Testis (tissue), 3 donors: ENCODE measurements around the gene UBASH3B. TPM values are rescaled to one million over a fixed set of nuclear protein-coding genes. Genes with fewer than 3 reads are reported as not detected.

ENCODE experiments used
- DNase-seq: peaks from one replicate; pipeline ENCODE4 v3.0.0-alpha.2; 2019
- H3K27ac ChIP-seq, 2 donors: fragments of 200-600 bp; sonication (generic); one replicate each; pipeline ENCODE4 v1.5.1; 2019
- H3K27me3 ChIP-seq: fragments of 200-600 bp; sonication (generic); one replicate; pipeline ENCODE4 v1.5.1; 2019
- H3K36me3 ChIP-seq: fragments of 200-600 bp; sonication (generic); one replicate; pipeline ENCODE4 v1.5.1; 2017; ENCODE audit warnings: low read depth; ENCODE audit errors: missing control alignments
- H3K4me1 ChIP-seq: fragments of 200-600 bp; sonication (generic); one replicate; pipeline ENCODE4 v1.5.1; 2019
- H3K4me3 ChIP-seq, 2 donors: fragments of 200-600 bp; sonication (generic); one replicate each; pipeline ENCODE4 v1.5.1; 2017 to 2019
- H3K9me3 ChIP-seq: fragments of 200-600 bp; sonication (generic); one replicate; pipeline ENCODE4 v1.5.1; 2017
- POLR2A ChIP-seq: fragments of 450-650 bp; IDR thresholded peaks from one replicate; pipeline ENCODE4 v1.6.1; 2017; ENCODE audit warnings: antibody characterized with exemption, mild to moderate bottlenecking, moderate library complexity
- WGBS, 2 donors: methylation state at CpG; one replicate each; pipeline ENCODE4 v1.1.5; 2018; 5-methylcytosine and 5-hydroxymethylcytosine counted together
- intact Hi-C: fragments of 100-400 bp; cut with DNase I; formaldehyde crosslinking; loops from one replicate; pipeline ENCODE4 v1.15.1; 2023; ENCODE audit warnings: low total_unique reads
- polyA plus RNA-seq: library from polyadenylated mRNA; stranded (reverse); fragments of 350-450 nt; fragmentation: Illumina TruSeq; extraction: RNeasy Lipid Tissue Mini Kit (QIAGEN cat#74804); gene quantifications from one replicate; pipeline ENCODE4 v1.2.3, GENCODE V29; 2014; ENCODE audit warnings: low read depth, low replicate concordance; ENCODE audit not compliant: insufficient read depth
- total RNA-seq, 2 donors: library from RNA; depleted of rRNA; stranded (reverse); fragments of >200 nt; gene quantifications; one replicate each; pipeline ENCODE4 v1.2.3, GENCODE V29; 2016
- TF ChIP-seq, protein P1 (sequence below), 3 experiments: fragments of 450-650 bp in 2 of 3; fragments of 200-600 bp in 1 of 3; sonication (generic) in 1 of 3; IDR thresholded peaks; one replicate each; pipeline ENCODE4 v1.5.1; 2016 to 2019; ENCODE audit warnings: antibody characterized with exemption in 3 of 3, mild to moderate bottlenecking in 2 of 3, moderate library complexity in 1 of 3

The UBASH3B gene
- total and polyA plus RNA-seq, 3 donors from 2014 or later, result 3.9 to 20.4 (median 14.6) TPM

DNA sequence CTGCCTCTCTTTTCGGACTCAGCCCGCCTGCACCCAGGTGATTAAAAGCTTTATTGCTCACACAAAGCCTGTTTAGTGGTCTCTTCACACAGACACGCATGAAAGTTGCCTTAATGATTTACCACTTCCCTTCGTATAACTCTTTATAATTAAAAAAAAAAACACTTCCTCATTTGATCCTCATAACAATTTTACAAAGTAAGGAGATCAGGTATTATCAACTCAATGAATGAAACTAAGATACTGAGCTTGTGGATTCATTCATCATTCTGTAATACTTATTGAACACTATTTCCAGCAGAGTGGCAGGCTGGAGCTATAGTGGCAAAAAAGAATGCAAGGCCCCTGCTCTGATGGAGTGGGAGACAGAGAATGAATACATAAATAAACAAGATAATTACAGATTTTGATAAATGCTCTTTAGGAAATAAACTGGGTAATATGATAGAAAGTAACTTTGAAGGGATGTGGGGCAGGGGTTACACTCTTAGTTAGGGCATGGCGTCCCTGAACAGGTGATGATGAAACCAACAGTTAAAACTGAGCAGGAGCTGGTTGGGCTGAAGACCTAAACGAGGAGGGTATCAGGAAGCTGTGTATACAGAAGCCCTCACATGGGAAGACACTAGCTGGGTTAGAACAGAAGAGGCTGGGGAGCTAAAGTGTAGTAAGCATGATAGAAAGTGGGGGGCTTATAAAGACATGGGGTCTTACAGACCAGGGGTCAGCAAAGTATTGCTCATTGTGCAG lies 177.4 kb downstream of the UBASH3B start:
- WGBS, 2 donors, result 79 to 81% methylated on average over 6 of the region's 6 CpGs
- H3K4me1 ChIP-seq, result no peaks in the 10 kb centered on the region
- TF ChIP-seq, protein P1, sequence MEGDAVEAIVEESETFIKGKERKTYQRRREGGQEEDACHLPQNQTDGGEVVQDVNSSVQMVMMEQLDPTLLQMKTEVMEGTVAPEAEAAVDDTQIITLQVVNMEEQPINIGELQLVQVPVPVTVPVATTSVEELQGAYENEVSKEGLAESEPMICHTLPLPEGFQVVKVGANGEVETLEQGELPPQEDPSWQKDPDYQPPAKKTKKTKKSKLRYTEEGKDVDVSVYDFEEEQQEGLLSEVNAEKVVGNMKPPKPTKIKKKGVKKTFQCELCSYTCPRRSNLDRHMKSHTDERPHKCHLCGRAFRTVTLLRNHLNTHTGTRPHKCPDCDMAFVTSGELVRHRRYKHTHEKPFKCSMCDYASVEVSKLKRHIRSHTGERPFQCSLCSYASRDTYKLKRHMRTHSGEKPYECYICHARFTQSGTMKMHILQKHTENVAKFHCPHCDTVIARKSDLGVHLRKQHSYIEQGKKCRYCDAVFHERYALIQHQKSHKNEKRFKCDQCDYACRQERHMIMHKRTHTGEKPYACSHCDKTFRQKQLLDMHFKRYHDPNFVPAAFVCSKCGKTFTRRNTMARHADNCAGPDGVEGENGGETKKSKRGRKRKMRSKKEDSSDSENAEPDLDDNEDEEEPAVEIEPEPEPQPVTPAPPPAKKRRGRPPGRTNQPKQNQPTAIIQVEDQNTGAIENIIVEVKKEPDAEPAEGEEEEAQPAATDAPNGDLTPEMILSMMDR (IDR thresholded peaks at IDR 0.05), result no peak
- TF ChIP-seq POLR2A, result no peak
- intact Hi-C loops, result no loop called here
- H3K27ac ChIP-seq, result no peak overlapping the region
- H3K9me3 ChIP-seq, result no peaks in the 10 kb centered on the region
- no peaks in the 10 kb centered on the region for H3K36me3 ChIP-seq
- H3K27me3 ChIP-seq, result no peaks in the 10 kb centered on the region
- no peak overlapping the region for H3K4me3 ChIP-seq
- DNase-seq, result no peak

DNA sequence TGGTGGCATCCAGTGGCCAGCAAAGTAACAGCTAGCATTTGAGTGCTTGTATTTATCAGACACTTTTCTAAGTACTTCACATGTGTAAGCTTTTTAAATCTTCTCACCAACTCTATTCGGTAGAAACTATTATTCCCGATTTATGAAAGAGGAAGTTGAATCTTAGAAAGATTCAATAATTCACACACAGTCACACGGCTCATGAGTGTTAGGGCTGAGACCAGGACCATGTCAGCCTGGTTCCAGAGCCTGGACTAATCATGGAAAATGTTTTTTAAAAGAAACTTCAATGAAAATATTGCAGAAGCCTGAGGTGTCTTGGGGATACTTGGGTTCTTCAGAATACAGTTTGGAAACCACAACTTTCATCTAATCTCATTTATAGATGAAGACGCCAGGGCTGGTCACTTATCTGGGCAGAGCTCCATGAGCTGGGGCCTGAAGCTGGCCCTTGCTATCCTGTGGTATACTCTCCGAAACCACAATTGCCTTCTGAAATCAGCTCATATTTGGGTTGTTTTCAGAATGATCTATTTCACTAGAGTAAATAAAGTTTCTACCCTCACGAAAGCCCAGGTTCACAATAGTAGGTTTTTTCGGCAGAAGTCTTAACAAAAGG lies 178.4 kb downstream of the UBASH3B start:
- no peaks in the 10 kb centered on the region for H3K27me3 ChIP-seq
- DNase-seq, result no peak
- TF ChIP-seq, protein P1 (IDR thresholded peaks at IDR 0.05), result no peak
- TF ChIP-seq POLR2A, result no peak
- no peaks in the 10 kb centered on the region for H3K9me3 ChIP-seq
- H3K36me3 ChIP-seq, result no peaks in the 10 kb centered on the region
- H3K4me1 ChIP-seq, result no peaks in the 10 kb centered on the region
- intact Hi-C loops, result no loop called here
- WGBS, 2 donors, result 86 to 93% methylated on average over 7 of the region's 7 CpGs
- H3K27ac ChIP-seq, result no peak overlapping the region
- no peak overlapping the region for H3K4me3 ChIP-seq

DNA sequence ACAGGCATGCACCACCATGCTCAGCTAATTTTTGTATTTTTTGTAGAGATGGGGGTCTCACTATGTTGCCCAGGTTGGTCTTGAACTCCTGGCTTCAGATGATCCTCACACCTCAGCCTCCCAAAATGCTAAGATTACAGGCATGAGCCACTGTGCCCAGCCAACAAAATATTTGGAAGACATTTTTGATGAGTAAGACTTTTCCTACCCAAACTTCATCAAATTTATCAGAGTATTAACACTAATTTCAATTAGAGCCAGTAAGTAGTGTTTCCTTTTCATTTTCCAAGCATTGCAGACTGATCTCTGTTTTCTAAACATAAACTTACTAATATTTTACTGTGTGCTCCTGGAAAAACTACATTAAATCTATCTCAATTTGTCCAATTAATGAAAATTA lies 181.4 kb downstream of the UBASH3B start:
- Histone ChIP-seq H3K27me3 (no peaks in the 10 kb centered on the region), H3K36me3 (no peaks in the 10 kb centered on the region), H3K27ac (no peak overlapping the region), H3K4me3 (no peak overlapping the region), H3K4me1 (no peaks in the 10 kb centered on the region), H3K9me3 (no peaks in the 10 kb centered on the region)
- no peak for DNase-seq
- no peak for TF ChIP-seq POLR2A
- TF ChIP-seq, protein P1 (IDR thresholded peaks at IDR 0.05), result no peak
- intact Hi-C loops, result no loop called here

DNA sequence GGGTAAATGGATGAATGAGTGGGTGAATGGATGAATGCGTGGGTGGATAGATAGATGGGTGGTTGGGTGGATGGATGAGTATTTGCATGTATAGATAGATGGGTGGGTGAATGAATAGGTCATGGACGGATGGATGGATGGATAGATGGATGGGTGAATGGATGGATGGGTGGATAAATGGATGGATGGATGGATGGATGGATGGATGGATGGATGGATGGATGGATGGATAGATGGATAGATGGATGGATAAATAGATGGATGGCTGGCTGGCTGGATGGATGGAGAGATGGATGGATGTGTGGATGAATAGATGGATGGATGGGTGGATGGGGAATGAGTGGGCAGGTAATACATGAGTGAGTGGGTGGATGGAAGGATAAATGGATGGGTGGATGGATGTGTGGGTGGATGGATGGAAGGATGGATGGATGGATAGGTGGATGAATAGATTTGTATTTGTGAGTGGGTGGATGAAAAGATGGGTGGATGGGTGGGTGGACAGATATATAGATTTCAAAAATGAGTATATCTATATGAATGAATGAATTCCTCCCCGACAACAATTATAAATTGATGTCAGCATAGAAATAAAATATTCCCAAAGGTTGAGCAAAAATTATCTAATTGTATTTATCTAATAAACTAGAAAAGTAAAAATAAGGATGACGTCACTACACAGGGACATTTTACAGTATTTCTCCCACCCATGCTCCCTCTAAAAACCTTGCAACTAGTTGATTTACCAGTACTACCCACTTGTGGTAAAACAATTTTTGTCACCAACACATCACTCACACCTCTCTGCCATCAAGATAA lies 182.2 kb downstream of the UBASH3B start:
- H3K27me3 ChIP-seq, result no peaks in the 10 kb centered on the region
- no peaks in the 10 kb centered on the region for H3K9me3 ChIP-seq
- no peak overlapping the region for H3K4me3 ChIP-seq
- no peak for TF ChIP-seq POLR2A
- TF ChIP-seq, protein P1 (IDR thresholded peaks at IDR 0.05), result no peak
- 87 to 94% methylated on average over 4 of the region's 4 CpGs for WGBS, 2 donors
- no peak for DNase-seq
- intact Hi-C loops, result no loop called here
- H3K36me3 ChIP-seq, result no peaks in the 10 kb centered on the region
- H3K27ac ChIP-seq, result no peak overlapping the region
- H3K4me1 ChIP-seq, result no peaks in the 10 kb centered on the region
